GM12878 (cell line): Measurements from ENCODE around the gene RPL10A. TPM values are rescaled to one million over a fixed set of nuclear protein-coding genes. Genes with fewer than 3 reads are reported as not detected.
A peak's percentile ranks its signal among the peaks of the same experiment; 100 is the strongest.

Experiments
- ATAC-seq: fragments of 200-7000 bp; cut with Tn5 transposase; 3 replicates; pipeline ENCODE4 v1.9.1; 2020; ENCODE audit warnings: mild to moderate bottlenecking, moderate library complexity
- BruUV-seq: library from RNA; stranded (reverse); fragments of 400-500 nt; replicated peaks from 2 replicates; lab custom pipeline; 2021; lab: Mats Ljungman, UMichigan
- CTCF ChIA-PET: fragments of 300-600 bp; sonication (Branson Sonifier 250); formaldehyde crosslinking; extraction: SDS; loops from one replicate; lab custom pipeline; 2021; ENCODE audit warnings: inconsistent platforms; lab: Yijun Ruan, JAX
- POLR2A ChIA-PET: fragments of 350-600 bp; formaldehyde crosslinking; extraction: SDS; loops from one replicate; lab custom pipeline; 2021; ENCODE audit warnings: inconsistent platforms; lab: Charles Lee
- RAD21 ChIA-PET: fragments of 300-600 bp; sonication (Branson Sonifier 250); formaldehyde crosslinking; loops from one replicate; lab custom pipeline; 2023; ENCODE audit warnings: antibody characterized with exemption; ENCODE audit not compliant: unreplicated experiment; lab: Charles Lee
- SMC1A ChIA-PET: fragments of 300-600 bp; sonication (Branson Sonifier 250); formaldehyde crosslinking; loops from one replicate; lab custom pipeline; 2023; ENCODE audit not compliant: unreplicated experiment, uncharacterized antibody; lab: Charles Lee
- DNase-seq: peaks from one replicate; pipeline ENCODE4 v3.0.0-alpha.2; 2011; ENCODE audit warnings: low read depth, low spot score
- FAIRE-seq: peaks from 3 replicates; lab custom pipeline; 2011; peaks lifted over from hg19 to GRCh38; lab: Jason Lieb, UNC
- H2AFZ ChIP-seq: 2 replicates; pipeline ENCODE4 v1.6.0; 2011; ENCODE audit warnings: low read depth, low read length, control low read depth; ENCODE audit not compliant: control insufficient read depth
- H3K27ac ChIP-seq: 2 replicates; pipeline ENCODE4 v1.5.1; 2011; ENCODE audit warnings: control low read depth; ENCODE audit not compliant: control insufficient read depth, insufficient read depth
- H3K27me3 ChIP-seq, 2 experiments: replicated peaks in 1 of 2; 2 replicates each; pipeline versions ENCODE4 v1.6.0 to v1.6.1; 2011; ENCODE audit warnings: low read length in 1 of 2; ENCODE audit not compliant: control insufficient read depth in 2 of 2, insufficient read depth in 2 of 2
- H3K36me3 ChIP-seq, 2 experiments: 2 replicates each; pipeline ENCODE4 v1.5.1; 2011; ENCODE audit warnings: low read length in 1 of 2; ENCODE audit not compliant: control insufficient read depth in 2 of 2, insufficient read depth in 2 of 2
- H3K4me1 ChIP-seq: 2 replicates; pipeline ENCODE4 v1.6.1; 2011; ENCODE audit warnings: mild to moderate bottlenecking, low read length, moderate library complexity, mixed read lengths; ENCODE audit not compliant: control insufficient read depth, insufficient read depth
- H3K4me2 ChIP-seq: 2 replicates; pipeline ENCODE4 v1.6.0; 2011; ENCODE audit warnings: control low read depth; ENCODE audit not compliant: control insufficient read depth, insufficient read depth
- H3K4me3 ChIP-seq: fragments of 200-600 bp; sonication (generic); 2 replicates; pipeline ENCODE4 v1.5.1; 2016
- H3K79me2 ChIP-seq: 2 replicates; pipeline ENCODE4 v1.6.0; 2011; ENCODE audit warnings: low read length; ENCODE audit not compliant: control insufficient read depth, insufficient read depth
- H3K9ac ChIP-seq: 2 replicates; pipeline ENCODE4 v1.8.0; 2011; ENCODE audit warnings: low read length, control low read depth, mixed read lengths; ENCODE audit not compliant: control insufficient read depth, insufficient read depth
- H3K9me3 ChIP-seq: replicated peaks from 3 replicates; pipeline ENCODE4 v1.5.1; 2011; ENCODE audit warnings: mild to moderate bottlenecking, low read length; ENCODE audit not compliant: control insufficient read depth, insufficient read depth
- H4K20me1 ChIP-seq: 2 replicates; pipeline ENCODE4 v1.6.0; 2011; ENCODE audit not compliant: control insufficient read depth, insufficient read depth
- CHD4 ChIP-seq: fragments of 200-600 bp; sonication (generic); IDR thresholded peaks from 2 replicates; pipeline ENCODE4 v1.6.1; 2016; ENCODE audit warnings: mild to moderate bottlenecking
- EGR1 ChIP-seq, 2 experiments: IDR thresholded peaks; 1 replicate in 1 of 2; 2 replicates in 1 of 2; pipeline ENCODE4 v1.6.1; 2011 to 2012; ENCODE audit warnings: low read depth in 2 of 2, low read length in 2 of 2, borderline replicate concordance in 1 of 2, mild to moderate bottlenecking in 1 of 2, moderate library complexity in 1 of 2
- IRF3 ChIP-seq: fragments of 450-650 bp; IDR thresholded peaks from 2 replicates; pipeline ENCODE4 v1.6.1; 2014; ENCODE audit warnings: mild to moderate bottlenecking
- IRF5 ChIP-seq: fragments of 450-650 bp; IDR thresholded peaks from 2 replicates; pipeline ENCODE4 v1.6.1; 2017; ENCODE audit warnings: borderline replicate concordance
- JUND ChIP-seq: IDR thresholded peaks from 2 replicates; pipeline ENCODE4 v1.6.1; 2012; ENCODE audit warnings: low read depth, mild to moderate bottlenecking, low read length, improper control_type of control experiment, moderate library complexity
- PAX5 ChIP-seq: IDR thresholded peaks from 2 replicates; pipeline ENCODE4 v1.6.1; 2011; ENCODE audit warnings: low read depth, low read length, borderline replicate concordance
- POLR2AphosphoS2 ChIP-seq: IDR thresholded peaks from 2 replicates; pipeline ENCODE4 v1.6.1; 2011; ENCODE audit warnings: low read depth, mild to moderate bottlenecking, low read length, improper control_type of control experiment, moderate library complexity
- RB1 ChIP-seq: fragments of 450-650 bp; formaldehyde crosslinking; IDR thresholded peaks from 2 replicates; pipeline ENCODE4 v1.6.1; 2017; ENCODE audit warnings: mild to moderate bottlenecking, borderline replicate concordance
- SIN3A ChIP-seq: IDR thresholded peaks from 2 replicates; pipeline ENCODE4 v1.6.1; 2012; ENCODE audit warnings: low read depth, low read length, improper control_type of control experiment
- YBX1 ChIP-seq: fragments of 450-650 bp; IDR thresholded peaks from 2 replicates; pipeline ENCODE4 v1.6.1; 2016; ENCODE audit warnings: antibody characterized with exemption
- ZBTB40 ChIP-seq: fragments of 450-650 bp; IDR thresholded peaks from 2 replicates; pipeline ENCODE4 v1.6.1; 2016; ENCODE audit warnings: mild to moderate bottlenecking, moderate library complexity, borderline replicate concordance
- WGBS: methylation state at CpG from one replicate; pipeline ENCODE4 v1.1.6; 2016; ENCODE audit warnings: low lambda C conversion rate; ENCODE audit not compliant: insufficient replicate concordance, insufficient coverage; ENCODE audit errors: missing lambda C conversion rate; 5-methylcytosine and 5-hydroxymethylcytosine counted together
- in situ Hi-C: fragments of 300-500 bp; cut with MboI; formaldehyde crosslinking; loops from 9 replicates; pipeline ENCODE4 v1.14.3; 2018; ENCODE audit warnings: mixed read lengths
- intact Hi-C: fragments of 100-400 bp; cut with micrococcal nuclease; formaldehyde crosslinking; loops from one replicate; pipeline ENCODE4 v1.14.2; 2022; ENCODE audit not compliant: unreplicated experiment
- polyA plus RNA-seq, 11 experiments: library from polyadenylated mRNA; depleted of rRNA in 4 of 11; unstranded in 6 of 11; stranded (reverse) in 5 of 11; fragments of >200 nt; fragmentation: Nextera tagmentation in 4 of 11; fragmentation: Illumina TruSeq in 1 of 11; extraction: Ambion mirVana in 4 of 11; extraction: Trizol in 1 of 11; gene quantifications; 1 replicate in 1 of 11; 2 replicates in 10 of 11; pipeline versions ENCODE4 v1.2.1 to v1.2.3, GENCODE V29; 2011 to 2016; ENCODE audit warnings: inconsistent platforms in 2 of 11, missing spikeins in 2 of 11, low read depth in 1 of 11
- total RNA-seq, 4 experiments: library from RNA; depleted of rRNA in 3 of 4; stranded (reverse); fragments of >200 nt in 3 of 4; fragmentation: Illumina TruSeq in 1 of 4; extraction: Trizol in 1 of 4; gene quantifications; 2 replicates each; pipeline versions ENCODE4 v1.2.1 to v1.2.3, GENCODE V29; 2013 to 2021

Gene RPL10A
- total and polyA plus RNA-seq, 10 of the 15 experiments (the other 5 are each of a cell fraction or from before 2014, with no cell fraction given), result 833 to 4,029 (median 2,795) TPM

- TF ChIP-seq ZBTB40 (no peak), CHD4 (no peak), PAX5 (no peak)
- TF ChIP-seq, all 136 proteins: peak for 10
These were observed 18.8 kb upstream of the RPL10A start (continued) for GRCh38 chr6:35449287-35449881.

- in situ Hi-C loops, result loop anchor here (5.0 kb wide), 1 partner anchor 109 kb away; the partner anchor contains the start of gene PPARD
- Histone ChIP-seq H4K20me1 (no peaks in the 10 kb centered on the region), H3K9me3 (no peaks in the 10 kb centered on the region), H3K79me2 (peaks cover 4% of the 10 kb centered on the region), H3K4me3 (peak overlapping the region; percentile 31; the same call in 1 of the 2 replicates), H3K27me3 (0 out of 4 replicates have a peak, but pooled peaks cover 0 to 3% of the 10 kb centered on the region in 2 experiments), H3K4me1 (peaks cover 10% of the 10 kb centered on the region), H3K9ac (no peak overlapping the region; the same call in 1 of the 2 replicates), H2AFZ (peak overlapping the region; percentile 54), H3K4me2 (peak overlapping the region; percentile 94), H3K36me3 (no peaks in the 10 kb centered on the region), H3K27ac (no peak overlapping the region)
- intact Hi-C loops, result loop anchor here (2.0 kb wide), 1 partner anchor 17 kb away; the partner anchor contains the start of gene RPL10A
- RAD21 ChIA-PET, result interaction anchor here (1.1 to 8.7 kb wide), 9 partner anchors 17 to 285 kb away, joined by 3 to 125 read pairs (median 6); partner anchors contain the start of genes ARMC12, DEF6, PPARD and RPL10A
- WGBS, result 16% methylated on average over 20 of the region's 20 CpGs
- ATAC-seq (no peak), DNase-seq (no peak), FAIRE-seq (peak; percentile 71)
- TF ChIP-seq EGR1 (IDR thresholded peaks at IDR 0.05; ENCODE audit: borderline replicate concordance in 1 of 2, low read depth in 2 of 2, low read length in 2 of 2) (peak in 1 of 2 experiments; percentile 50; a peak in 1 of 3 replicates), POLR2AphosphoS2 (no peak), JUND (no peak), IRF3 (no peak), SIN3A (no peak), IRF5 (no peak), YBX1 (no peak), RB1 (no peak)
- POLR2A ChIA-PET, result interaction anchor here (0.9 to 1.0 kb wide), 3 partner anchors 10 to 109 kb away, joined by 3 read pairs; partner anchors contain the start of genes PPARD and RPL10A
- CTCF ChIA-PET, result interaction anchor here (0.9 to 6.5 kb wide), 10 partner anchors 17 to 187 kb away, joined by 3 to 177 read pairs (median 16); partner anchors contain the start of genes DEF6, PPARD and RPL10A
- SMC1A ChIA-PET, result interaction anchor here (0.9 to 6.8 kb wide), 9 partner anchors 16 to 187 kb away, joined by 3 to 116 read pairs (median 8); partner anchors contain the start of genes DEF6, PPARD and RPL10A
- no TSS peak for BruUV-seq
These were observed 16.6 kb upstream of the RPL10A start for GRCh38 chr6:35451354-35452182.
